ENCODE results near the gene C1orf74.

- TF ChIP-seq, protein P1, sequence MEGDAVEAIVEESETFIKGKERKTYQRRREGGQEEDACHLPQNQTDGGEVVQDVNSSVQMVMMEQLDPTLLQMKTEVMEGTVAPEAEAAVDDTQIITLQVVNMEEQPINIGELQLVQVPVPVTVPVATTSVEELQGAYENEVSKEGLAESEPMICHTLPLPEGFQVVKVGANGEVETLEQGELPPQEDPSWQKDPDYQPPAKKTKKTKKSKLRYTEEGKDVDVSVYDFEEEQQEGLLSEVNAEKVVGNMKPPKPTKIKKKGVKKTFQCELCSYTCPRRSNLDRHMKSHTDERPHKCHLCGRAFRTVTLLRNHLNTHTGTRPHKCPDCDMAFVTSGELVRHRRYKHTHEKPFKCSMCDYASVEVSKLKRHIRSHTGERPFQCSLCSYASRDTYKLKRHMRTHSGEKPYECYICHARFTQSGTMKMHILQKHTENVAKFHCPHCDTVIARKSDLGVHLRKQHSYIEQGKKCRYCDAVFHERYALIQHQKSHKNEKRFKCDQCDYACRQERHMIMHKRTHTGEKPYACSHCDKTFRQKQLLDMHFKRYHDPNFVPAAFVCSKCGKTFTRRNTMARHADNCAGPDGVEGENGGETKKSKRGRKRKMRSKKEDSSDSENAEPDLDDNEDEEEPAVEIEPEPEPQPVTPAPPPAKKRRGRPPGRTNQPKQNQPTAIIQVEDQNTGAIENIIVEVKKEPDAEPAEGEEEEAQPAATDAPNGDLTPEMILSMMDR (IDR thresholded peaks at IDR 0.05; ENCODE audit: low read depth, low read length) = no peak
- TF ChIP-seq EZH2phosphoT487 (IDR thresholded peaks at IDR 0.05; ENCODE audit: low read depth) = no peak
Measured at GRCh38 chr1:209769971-209770370, 14.4 kb downstream of the C1orf74 start.
